GM12891 (cell line): Measurements from ENCODE around the gene ZNF343.

Experiments used
- POLR2A ChIP-seq: IDR thresholded peaks from 2 replicates; pipeline ENCODE4 v1.6.1; 2011; ENCODE audit warnings: low read depth, low read length, control low read depth
- POLR2AphosphoS5 ChIP-seq: IDR thresholded peaks from 2 replicates; pipeline ENCODE4 v1.6.1; 2011; ENCODE audit warnings: low read depth, low read length, control low read depth
- TAF1 ChIP-seq: IDR thresholded peaks from 2 replicates; pipeline ENCODE4 v1.6.1; 2011; ENCODE audit warnings: low read depth, low read length, control low read depth

- TF ChIP-seq POLR2A (no peak), TAF1 (no peak), POLR2AphosphoS5 (no peak)
Observed at GRCh38 chr20:2473516-2473915, 35.2 kb downstream of the ZNF343 start.
